Osteocyte (in vitro differentiated cells): ENCODE data around the gene C3orf22. TPM values are rescaled to one million over a fixed set of nuclear protein-coding genes. Genes with fewer than 3 reads are reported as not detected.
"Not testable (repeated sequence)": the region's sequence is repeated elsewhere in the genome, so short reads cannot be mapped to it uniquely, and the experiment has no call there.

Experiments used
- DNase-seq: peaks from one replicate; pipeline ENCODE4 v3.0.0; 2021; ENCODE audit warnings: mixed read lengths; ENCODE audit not compliant: unreplicated experiment; ENCODE audit errors: extremely low spot score
- H3K27ac Mint-ChIP-seq: one replicate; pipeline ENCODE4 v1.8.0; 2021; ENCODE audit warnings: mild to moderate bottlenecking, mixed read lengths; ENCODE audit not compliant: unreplicated experiment
- H3K27me3 Mint-ChIP-seq: one replicate; pipeline ENCODE4 v1.8.0; 2021; ENCODE audit warnings: mixed read lengths; ENCODE audit not compliant: unreplicated experiment
- H3K36me3 Mint-ChIP-seq: one replicate; pipeline ENCODE4 v1.8.0; 2021; ENCODE audit warnings: mixed read lengths; ENCODE audit not compliant: unreplicated experiment
- H3K4me1 Mint-ChIP-seq: one replicate; pipeline ENCODE4 v1.8.0; 2021; ENCODE audit warnings: mixed read lengths; ENCODE audit not compliant: unreplicated experiment
- H3K4me3 Mint-ChIP-seq: one replicate; pipeline ENCODE4 v1.8.0; 2021; ENCODE audit warnings: mild to moderate bottlenecking, moderate library complexity, mixed read lengths; ENCODE audit not compliant: unreplicated experiment
- H3K9me3 Mint-ChIP-seq: one replicate; pipeline ENCODE4 v1.8.0; 2021; ENCODE audit warnings: mixed read lengths; ENCODE audit not compliant: unreplicated experiment
- CTCF ChIP-seq: fragments of 200-600 bp; sonication (generic); IDR thresholded peaks from 2 replicates; pipeline ENCODE4 v1.5.0; 2021; ENCODE audit warnings: antibody characterized with exemption, mild to moderate bottlenecking, moderate library complexity
- long read RNA-seq: library from polyadenylated mRNA; unstranded; transcript quantifications from one replicate; pipeline ENCODE4 v2.0.0, GENCODE V29; 2021
- total RNA-seq: library from RNA; stranded (reverse); gene quantifications from 2 replicates; pipeline ENCODE4 v1.2.1, GENCODE V29; 2021

C3orf22 gene, protein sequence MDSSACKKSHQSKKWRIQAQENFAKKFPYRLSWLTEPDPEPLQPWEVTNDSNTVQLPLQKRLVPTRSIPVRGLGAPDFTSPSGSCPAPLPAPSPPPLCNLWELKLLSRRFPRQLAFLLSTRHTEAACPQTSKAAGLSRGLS
- not detected in 2 replicates for total RNA-seq
- long read RNA-seq, result 0 reads

DNA sequence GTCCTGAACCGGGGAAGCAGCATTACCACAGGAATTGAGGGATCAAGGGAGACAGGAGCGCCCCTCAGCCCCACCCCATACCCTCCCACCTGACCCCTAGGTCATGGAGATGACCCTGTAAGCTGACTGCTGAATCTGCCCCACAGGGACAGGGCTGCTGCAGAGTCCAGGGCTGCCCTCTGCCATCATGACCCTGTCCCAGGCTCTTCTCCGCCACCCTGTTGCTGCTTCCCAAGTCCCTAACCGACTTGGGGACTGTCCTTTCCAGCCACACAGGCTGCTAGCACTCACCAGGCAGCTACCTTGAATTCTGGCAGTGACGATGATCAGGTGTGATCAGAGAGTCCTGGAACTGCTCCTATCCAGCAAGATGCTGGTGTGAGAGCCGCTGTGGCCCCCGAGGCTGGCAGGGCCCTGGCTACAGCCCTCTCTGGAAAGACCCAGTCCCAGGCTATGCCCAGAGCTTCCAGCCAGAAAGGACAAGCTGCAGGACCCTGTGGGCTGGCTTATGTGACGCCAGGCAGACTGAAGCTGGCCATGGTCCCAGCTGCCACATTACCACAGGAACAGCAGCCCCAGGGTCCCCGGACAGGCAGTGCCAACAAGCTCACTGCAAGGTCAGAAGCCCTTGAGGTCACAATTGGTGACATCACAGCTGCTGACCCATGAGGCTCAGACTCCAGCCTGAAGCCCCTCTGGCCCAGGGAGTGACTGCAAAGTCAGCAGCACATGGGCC is at the start of gene C3orf22:
Gene C3orf22, minus strand, starts transcription at position 597 of the 736 bp plus-strand sequence. CDS start 5,542 bp downstream, outside the sequence.
- TF ChIP-seq CTCF, result no peak
- Mint-ChIP-seq H3K4me3 (no peak within 1 kb of the TSS), H3K4me1 (no peaks in the 10 kb centered on the region), H3K9me3 (peaks cover 14% of the 10 kb centered on the region), H3K27ac (no peak within 1 kb of the TSS), H3K36me3 (no peaks in the 10 kb centered on the region), H3K27me3 (peaks cover 32% of the 10 kb centered on the region)
- peak; percentile 83 for DNase-seq

- H3K36me3 Mint-ChIP-seq, result peaks cover 58% of the 10 kb centered on the region
- TF ChIP-seq CTCF, result no peak
- H3K4me3 Mint-ChIP-seq, result no peak overlapping the region
- peaks cover 10% of the 10 kb centered on the region for H3K9me3 Mint-ChIP-seq
- peaks cover 2% of the 10 kb centered on the region for H3K4me1 Mint-ChIP-seq
- H3K27me3 Mint-ChIP-seq, result no peaks in the 10 kb centered on the region
- DNase-seq, result no peak
- no peak overlapping the region for H3K27ac Mint-ChIP-seq
These were observed 48.6 kb upstream of the C3orf22 start for GRCh38 chr3:126607214-126607908.

- no peak for TF ChIP-seq CTCF
- Mint-ChIP-seq H3K27ac (no peak overlapping the region), H3K4me3 (no peak overlapping the region), H3K36me3 (peaks cover 56% of the 10 kb centered on the region), H3K27me3 (no peaks in the 10 kb centered on the region), H3K4me1 (peaks cover 2% of the 10 kb centered on the region), H3K9me3 (peaks cover 10% of the 10 kb centered on the region)
- DNase-seq, result no peak
These were observed 47.3 kb upstream of the C3orf22 start for GRCh38 chr3:126606001-126606400.

GRCh38 chr3:126604691-126605090 is 46.0 kb upstream of the C3orf22 start:
- no peaks in the 10 kb centered on the region for H3K27me3 Mint-ChIP-seq
- H3K27ac Mint-ChIP-seq, result no peak overlapping the region
- no peak overlapping the region for H3K4me3 Mint-ChIP-seq
- TF ChIP-seq CTCF, result no peak
- peaks cover 43% of the 10 kb centered on the region for H3K36me3 Mint-ChIP-seq
- no peak for DNase-seq
- peaks cover 10% of the 10 kb centered on the region for H3K9me3 Mint-ChIP-seq
- H3K4me1 Mint-ChIP-seq, result peaks cover 2% of the 10 kb centered on the region

- H3K4me3 Mint-ChIP-seq, result no peak overlapping the region
These were observed 40.4 kb upstream of the C3orf22 start for GRCh38 chr3:126599101-126599500.

DNA sequence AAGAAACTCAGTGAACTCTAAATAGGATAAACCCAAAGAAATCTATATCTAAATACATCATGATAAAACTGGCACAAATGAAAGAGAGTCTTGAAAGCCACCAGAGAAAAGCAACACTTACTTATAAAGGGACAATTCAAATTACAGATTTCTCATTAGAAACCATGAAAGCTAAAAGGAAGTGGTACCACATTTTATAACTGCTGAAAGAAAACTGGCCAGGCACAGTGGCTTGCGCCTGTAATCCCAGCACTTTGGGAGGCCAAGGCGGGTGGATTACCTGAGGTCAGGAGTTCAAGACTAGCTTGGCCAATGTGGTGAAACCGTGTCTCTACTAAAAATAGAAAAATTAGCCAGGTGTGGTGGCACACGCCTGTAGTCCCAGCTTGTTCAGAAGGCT is 36.7 kb upstream of the C3orf22 start:
- not testable (repeated sequence) for H3K4me1 Mint-ChIP-seq, H3K27me3 Mint-ChIP-seq, H3K27ac Mint-ChIP-seq, DNase-seq, H3K4me3 Mint-ChIP-seq
- peaks cover 27% of the 10 kb centered on the region for H3K9me3 Mint-ChIP-seq
- peaks cover 14% of the 10 kb centered on the region for H3K36me3 Mint-ChIP-seq

More at GRCh38 chr3:126599101-126599500, 40.4 kb upstream of the C3orf22 start:
- H3K4me1 Mint-ChIP-seq, result no peaks in the 10 kb centered on the region
- no peak for TF ChIP-seq CTCF
- no peak overlapping the region for H3K27ac Mint-ChIP-seq
- no peaks in the 10 kb centered on the region for H3K27me3 Mint-ChIP-seq
- H3K36me3 Mint-ChIP-seq, result peaks cover 26% of the 10 kb centered on the region
- DNase-seq, result no peak
- peaks cover 29% of the 10 kb centered on the region for H3K9me3 Mint-ChIP-seq

DNA sequence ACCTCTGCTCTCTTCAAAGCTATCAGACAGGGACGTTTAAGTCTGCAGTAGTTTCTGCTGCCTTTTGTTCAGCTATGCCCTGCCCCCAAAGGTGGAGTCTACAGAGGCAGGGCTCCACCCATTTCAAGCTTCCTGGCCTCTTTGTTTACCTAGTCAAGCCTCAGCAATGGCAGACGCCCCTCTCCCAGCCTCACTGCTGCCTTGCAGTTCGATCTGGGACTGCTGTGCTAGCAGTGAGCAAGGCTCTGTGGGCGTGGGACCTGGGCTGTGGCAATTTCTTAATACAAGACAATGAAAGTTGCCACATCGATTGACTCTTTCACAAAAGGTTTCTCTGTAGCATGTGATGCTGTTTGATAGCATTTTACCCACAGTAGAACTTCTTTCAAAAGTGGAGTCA is 32.8 kb upstream of the C3orf22 start:
- Mint-ChIP-seq H3K9me3 (peaks cover 36% of the 10 kb centered on the region), H3K36me3 (peaks cover 12% of the 10 kb centered on the region)
- not testable (repeated sequence) for H3K4me3 Mint-ChIP-seq, H3K27ac Mint-ChIP-seq, H3K4me1 Mint-ChIP-seq, H3K27me3 Mint-ChIP-seq, DNase-seq
